A549 (cell line): Measurements from ENCODE around the gene SSNA1. TPM values are rescaled to one million over a fixed set of nuclear protein-coding genes. Genes with fewer than 3 reads are reported as not detected.

Experiments used
- ATAC-seq, 2 experiments: fragments of 200-7000 bp in 1 of 2; fragments of >200 bp in 1 of 2; cut with Nextera tagmentation in 1 of 2; cut with Tn5 transposase in 1 of 2; 3 replicates each; pipeline versions ENCODE4 v1.8.0 to v1.9.1; 2018 to 2020; ENCODE audit warnings: mild to moderate bottlenecking in 1 of 2, moderate library complexity in 1 of 2
- CTCF ChIA-PET: fragments of 300-600 bp; sonication (Branson Sonifier 250); formaldehyde crosslinking; extraction: SDS; loops from one replicate; lab custom pipeline; 2021; ENCODE audit warnings: antibody characterized with exemption, inconsistent platforms; lab: Yijun Ruan, JAX
- POLR2A ChIA-PET: fragments of 350-600 bp; formaldehyde crosslinking; extraction: SDS; loops from one replicate; lab custom pipeline; 2021; ENCODE audit warnings: antibody characterized with exemption, inconsistent platforms; lab: Yijun Ruan, JAX
- DNase-seq, 2 experiments: peaks; one replicate each; pipeline versions ENCODE4 v3.0.0 to v3.0.0-alpha.2; 2011 to 2016; ENCODE audit warnings: low read depth in 1 of 2, low spot score in 1 of 2
- FAIRE-seq: peaks from 2 replicates; lab custom pipeline; 2011; peaks lifted over from hg19 to GRCh38; lab: Jason Lieb, UNC
- H3K27ac ChIP-seq, 2 experiments: fragments of >200 bp; sonication (Bioruptor Twin); formaldehyde crosslinking; 3 replicates each; pipeline ENCODE4 v1.5.1; 2016 to 2017
- H3K4me1 ChIP-seq: fragments of >200 bp; sonication (Bioruptor Twin); formaldehyde crosslinking; 3 replicates; pipeline ENCODE4 v1.6.1; 2016
- H3K4me2 ChIP-seq: fragments of >200 bp; sonication (Bioruptor Twin); formaldehyde crosslinking; 3 replicates; pipeline ENCODE4 v1.6.1; 2016
- H3K4me3 ChIP-seq: fragments of >200 bp; sonication (Bioruptor Twin); formaldehyde crosslinking; 3 replicates; pipeline ENCODE4 v1.5.1; 2016
- H3K9me3 ChIP-seq: fragments of >200 bp; sonication (Bioruptor Twin); formaldehyde crosslinking; 3 replicates; pipeline ENCODE4 v1.6.1; 2016
- BCL3 ChIP-seq: fragments of >200 bp; sonication (Bioruptor Twin); formaldehyde crosslinking; IDR thresholded peaks from 3 replicates; pipeline ENCODE4 v1.6.1; 2016
- CBX8 ChIP-seq: fragments of 200-600 bp; sonication (generic); IDR thresholded peaks from 2 replicates; pipeline ENCODE4 v1.6.1; 2016
- EHF ChIP-seq: fragments of 250-450 bp; sonication (Bioruptor Pico); IDR thresholded peaks from 2 replicates; pipeline ENCODE4 v1.5.0; 2020; ENCODE audit warnings: mild to moderate bottlenecking
- EHMT2 ChIP-seq: fragments of 200-600 bp; sonication (generic); IDR thresholded peaks from 2 replicates; pipeline ENCODE4 v1.6.1; 2016; ENCODE audit warnings: antibody characterized with exemption, low read depth, mild to moderate bottlenecking, moderate library complexity
- ELK1 ChIP-seq: fragments of 150-350 bp; IDR thresholded peaks from 2 replicates; pipeline ENCODE4 v1.6.1; 2014; ENCODE audit warnings: low read depth, mild to moderate bottlenecking, low read length
- FOXS1 ChIP-seq: fragments of 250-450 bp; sonication (Bioruptor Pico); IDR thresholded peaks from 2 replicates; pipeline ENCODE4 v1.5.0; 2020; ENCODE audit warnings: mild to moderate bottlenecking, moderate library complexity
- KDM1A ChIP-seq: fragments of 200-600 bp; sonication (generic); IDR thresholded peaks from 2 replicates; pipeline ENCODE4 v1.6.1; 2016; ENCODE audit warnings: low read depth, mild to moderate bottlenecking
- NR3C1 ChIP-seq: fragments of >200 bp; sonication (Bioruptor Twin); formaldehyde crosslinking; IDR thresholded peaks from 3 replicates; pipeline ENCODE4 v1.6.1; 2017
- RAD21 ChIP-seq, 2 experiments: fragments of >200 bp in 1 of 2; sonication (Bioruptor Twin) in 1 of 2; formaldehyde crosslinking in 1 of 2; IDR thresholded peaks in 1 of 2; conservative IDR thresholded peaks in 1 of 2; 2 replicates in 1 of 2; 3 replicates in 1 of 2; pipeline ENCODE4 v1.6.1; 2012 to 2018; ENCODE audit warnings: inconsistent platforms in 1 of 2
- REST ChIP-seq: fragments of 200-600 bp; sonication (generic); IDR thresholded peaks from 2 replicates; pipeline ENCODE4 v1.6.1; 2016; ENCODE audit warnings: antibody characterized with exemption, mild to moderate bottlenecking, moderate library complexity
- SMC3 ChIP-seq: fragments of >200 bp; sonication (Bioruptor Twin); formaldehyde crosslinking; IDR thresholded peaks from 3 replicates; pipeline ENCODE4 v1.6.1; 2018; ENCODE audit warnings: inconsistent platforms
- WGBS: methylation state at CpG from one replicate; pipeline ENCODE4 v1.1.6; 2017; ENCODE audit errors: missing lambda C conversion rate; 5-methylcytosine and 5-hydroxymethylcytosine counted together
- polyA plus RNA-seq, 4 experiments: library from polyadenylated mRNA; depleted of rRNA in 3 of 4; stranded (reverse); fragments of >200 nt; fragmentation: RNase III in 1 of 4; extraction: RNeasy Plus Mini Kit Qiagen cat#74134 plus additional on column Dnase treatment in 1 of 4; gene quantifications; 2 replicates in 3 of 4; 3 replicates in 1 of 4; pipeline ENCODE4 v1.2.3, GENCODE V29; 2011 to 2017
- TF ChIP-seq, protein P1 (sequence below): IDR thresholded peaks from 2 replicates; pipeline ENCODE4 v1.6.1; 2012; ENCODE audit warnings: low read depth, borderline replicate concordance
- TF ChIP-seq, protein P2 (sequence below): fragments of 250-450 bp; sonication (Bioruptor Pico); IDR thresholded peaks from 2 replicates; pipeline ENCODE4 v1.5.0; 2020; ENCODE audit warnings: low read depth, mild to moderate bottlenecking, moderate library complexity

Gene SSNA1
- polyA plus RNA-seq, 2 of the 4 experiments (the other 2 are of a cell fraction), result 54.1 to 102 TPM

GRCh38 chr9:137233143-137233980, 44.9 kb downstream of the SSNA1 start:
- ATAC-seq (no peak), FAIRE-seq (no peak), DNase-seq (no peak)
- H3K4me2 ChIP-seq, result no peak overlapping the region
- H3K9me3 ChIP-seq, result no peaks in the 10 kb centered on the region
- no peak for TF ChIP-seq ELK1
- TF ChIP-seq NR3C1, result no peak
- TF ChIP-seq FOXS1 (CRISPR knock-in tag), result no peak
- peak overlapping the region in 1 of 2 experiments; percentile 44; a peak in 1 of 6 replicates for H3K27ac ChIP-seq
- 77% methylated on average over 31 of the region's 40 CpGs for WGBS
- POLR2A ChIA-PET, result no interaction called here
- peaks cover 39% of the 10 kb centered on the region for H3K4me1 ChIP-seq
- CTCF ChIA-PET, result interaction anchor here (0.6 to 8.6 kb wide), 7 partner anchors 10 to 205 kb away, joined by 3 to 71 read pairs (median 4); partner anchors contain the start of gene CYSRT1
- no peak overlapping the region for H3K4me3 ChIP-seq

GRCh38 chr9:137234055-137234697, 45.7 kb downstream of the SSNA1 start:
- no peaks in the 10 kb centered on the region for H3K9me3 ChIP-seq
- ChIA-PET POLR2A (no interaction called here), CTCF (interaction anchor here (1.1 to 8.6 kb wide), 8 partner anchors 10 to 205 kb away, joined by 3 to 71 read pairs (median 4); partner anchors contain the start of genes CYSRT1 and SSNA1)

More at GRCh38 chr9:137234055-137234697, 45.7 kb downstream of the SSNA1 start:
- FAIRE-seq (no peak), ATAC-seq (no peak), DNase-seq (no peak)
- Histone ChIP-seq H3K4me2 (no peak overlapping the region), H3K4me1 (peaks cover 47% of the 10 kb centered on the region), H3K27ac (peak overlapping the region in 1 of 2 experiments; percentile 44; a peak in 1 of 6 replicates), H3K4me3 (no peak overlapping the region)
- 88% methylated on average over 30 of the region's 40 CpGs for WGBS
- no peak for TF ChIP-seq SMC3
- TF ChIP-seq EHF, result no peak
- TF ChIP-seq, protein P1, sequence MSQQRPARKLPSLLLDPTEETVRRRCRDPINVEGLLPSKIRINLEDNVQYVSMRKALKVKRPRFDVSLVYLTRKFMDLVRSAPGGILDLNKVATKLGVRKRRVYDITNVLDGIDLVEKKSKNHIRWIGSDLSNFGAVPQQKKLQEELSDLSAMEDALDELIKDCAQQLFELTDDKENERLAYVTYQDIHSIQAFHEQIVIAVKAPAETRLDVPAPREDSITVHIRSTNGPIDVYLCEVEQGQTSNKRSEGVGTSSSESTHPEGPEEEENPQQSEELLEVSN, result no peak
- no peak for TF ChIP-seq CBX8
- no peak for TF ChIP-seq NR3C1
- no peak for TF ChIP-seq KDM1A
- no peak for TF ChIP-seq RAD21 (conservative IDR thresholded peaks at IDR 0.05 in 1 of 2, IDR thresholded peaks at IDR 0.05 in 1 of 2)
- no peak for TF ChIP-seq REST
- TF ChIP-seq, protein P2, sequence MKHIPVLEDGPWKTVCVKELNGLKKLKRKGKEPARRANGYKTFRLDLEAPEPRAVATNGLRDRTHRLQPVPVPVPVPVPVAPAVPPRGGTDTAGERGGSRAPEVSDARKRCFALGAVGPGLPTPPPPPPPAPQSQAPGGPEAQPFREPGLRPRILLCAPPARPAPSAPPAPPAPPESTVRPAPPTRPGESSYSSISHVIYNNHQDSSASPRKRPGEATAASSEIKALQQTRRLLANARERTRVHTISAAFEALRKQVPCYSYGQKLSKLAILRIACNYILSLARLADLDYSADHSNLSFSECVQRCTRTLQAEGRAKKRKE (CRISPR knock-in tag), result no peak
- no peak for TF ChIP-seq BCL3
- no peak for TF ChIP-seq EHMT2
